Measurements from ENCODE around the gene GRIA2.
A peak's percentile ranks its signal among the peaks of the same experiment; 100 is the strongest.

Gene GRIA2

DNA sequence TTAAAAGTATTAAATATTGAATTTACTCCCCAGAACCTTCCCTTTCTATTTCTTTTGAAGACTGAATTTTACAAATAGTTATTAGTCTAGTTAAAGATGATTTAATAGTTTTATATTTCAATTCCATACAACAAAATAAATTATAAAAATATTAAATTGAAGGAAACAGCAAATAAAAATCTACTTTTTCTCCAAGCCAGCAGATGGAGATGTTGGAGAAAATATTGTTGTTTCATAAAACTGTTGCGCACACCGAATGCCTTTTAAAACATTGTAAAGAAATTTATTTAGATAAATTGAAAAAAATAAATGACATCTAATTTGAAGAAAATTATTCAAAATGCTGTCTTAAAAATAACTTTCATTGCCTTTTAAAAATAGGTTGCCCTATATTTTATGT lies 5.5 kb downstream of the GRIA2 start:
- no peak for DNase-seq (ENCODE audit: low spot score)
- H3K4me3 ChIP-seq (ENCODE audit: severe bottlenecking), result no peak overlapping the region
- H3K4me1 ChIP-seq (ENCODE audit: insufficient read depth, poor library complexity, severe bottlenecking), result no peaks in the 10 kb centered on the region
- H3K36me3 ChIP-seq (ENCODE audit: low read depth), result no peaks in the 10 kb centered on the region
- H3K9me3 ChIP-seq (ENCODE audit: severe bottlenecking), result no peaks in the 10 kb centered on the region
- TF ChIP-seq, protein P1, sequence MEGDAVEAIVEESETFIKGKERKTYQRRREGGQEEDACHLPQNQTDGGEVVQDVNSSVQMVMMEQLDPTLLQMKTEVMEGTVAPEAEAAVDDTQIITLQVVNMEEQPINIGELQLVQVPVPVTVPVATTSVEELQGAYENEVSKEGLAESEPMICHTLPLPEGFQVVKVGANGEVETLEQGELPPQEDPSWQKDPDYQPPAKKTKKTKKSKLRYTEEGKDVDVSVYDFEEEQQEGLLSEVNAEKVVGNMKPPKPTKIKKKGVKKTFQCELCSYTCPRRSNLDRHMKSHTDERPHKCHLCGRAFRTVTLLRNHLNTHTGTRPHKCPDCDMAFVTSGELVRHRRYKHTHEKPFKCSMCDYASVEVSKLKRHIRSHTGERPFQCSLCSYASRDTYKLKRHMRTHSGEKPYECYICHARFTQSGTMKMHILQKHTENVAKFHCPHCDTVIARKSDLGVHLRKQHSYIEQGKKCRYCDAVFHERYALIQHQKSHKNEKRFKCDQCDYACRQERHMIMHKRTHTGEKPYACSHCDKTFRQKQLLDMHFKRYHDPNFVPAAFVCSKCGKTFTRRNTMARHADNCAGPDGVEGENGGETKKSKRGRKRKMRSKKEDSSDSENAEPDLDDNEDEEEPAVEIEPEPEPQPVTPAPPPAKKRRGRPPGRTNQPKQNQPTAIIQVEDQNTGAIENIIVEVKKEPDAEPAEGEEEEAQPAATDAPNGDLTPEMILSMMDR (IDR thresholded peaks at IDR 0.05; ENCODE audit: poor library complexity, severe bottlenecking), result peak; percentile 7
- no peak for ATAC-seq (ENCODE audit: low read depth)
- peaks cover 43% of the 10 kb centered on the region for H3K27me3 ChIP-seq (ENCODE audit: insufficient read depth, poor library complexity, severe bottlenecking)
- no peak overlapping the region for H3K27ac ChIP-seq (ENCODE audit: poor library complexity, severe bottlenecking)

DNA sequence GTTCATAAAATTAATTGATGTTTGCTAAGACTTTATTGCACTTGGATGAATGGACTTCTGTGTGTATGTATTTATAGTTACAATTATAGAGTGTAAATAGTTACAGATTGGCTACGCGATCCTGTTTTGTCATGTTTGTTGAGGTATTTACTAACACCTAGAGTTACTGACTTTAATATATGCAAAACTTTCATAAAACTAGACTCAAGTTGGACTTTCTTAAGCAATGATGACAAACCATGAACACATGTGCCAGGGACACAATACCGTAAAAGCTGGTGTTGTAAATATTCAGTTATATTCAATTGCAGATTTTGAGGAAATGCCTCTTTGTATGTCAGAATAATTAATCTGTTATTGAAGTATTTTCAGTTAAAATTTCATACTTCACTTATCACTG lies 6.1 kb downstream of the GRIA2 start:
- Histone ChIP-seq H3K27ac (ENCODE audit: poor library complexity, severe bottlenecking) (no peak overlapping the region), H3K36me3 (ENCODE audit: low read depth) (no peaks in the 10 kb centered on the region), H3K4me1 (ENCODE audit: insufficient read depth, poor library complexity, severe bottlenecking) (no peaks in the 10 kb centered on the region), H3K9me3 (ENCODE audit: severe bottlenecking) (no peaks in the 10 kb centered on the region), H3K4me3 (ENCODE audit: severe bottlenecking) (no peak overlapping the region), H3K27me3 (ENCODE audit: insufficient read depth, poor library complexity, severe bottlenecking) (peaks cover 38% of the 10 kb centered on the region)
- DNase-seq (ENCODE audit: low spot score), result no peak
- TF ChIP-seq, protein P1 (IDR thresholded peaks at IDR 0.05; ENCODE audit: poor library complexity, severe bottlenecking), result no peak
- ATAC-seq (ENCODE audit: low read depth), result no peak

DNA sequence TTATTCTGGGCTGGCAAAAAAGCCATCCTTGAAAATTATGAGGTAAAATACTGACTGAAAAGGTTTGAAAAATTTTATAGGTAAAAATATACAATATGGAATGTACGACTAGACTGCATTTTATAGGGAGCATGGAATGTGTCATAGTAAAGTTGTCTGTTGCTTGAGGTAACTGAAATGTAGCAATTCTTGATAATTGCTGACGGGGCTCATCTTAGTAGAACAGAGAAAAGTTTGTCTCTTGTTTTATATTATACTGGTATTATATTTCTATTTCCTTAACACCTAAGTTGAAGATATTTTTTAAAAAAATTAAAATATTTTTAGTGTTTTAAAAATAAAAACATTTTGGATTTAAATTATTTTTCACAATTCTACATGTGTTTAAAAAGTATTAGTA lies 11.0 kb downstream of the GRIA2 start:
- DNase-seq (ENCODE audit: low spot score) (no peak), ATAC-seq (ENCODE audit: low read depth) (no peak)
- Histone ChIP-seq H3K27ac (ENCODE audit: poor library complexity, severe bottlenecking) (no peak overlapping the region), H3K36me3 (ENCODE audit: low read depth) (no peaks in the 10 kb centered on the region), H3K4me3 (ENCODE audit: severe bottlenecking) (no peak overlapping the region), H3K4me1 (ENCODE audit: insufficient read depth, poor library complexity, severe bottlenecking) (no peaks in the 10 kb centered on the region), H3K9me3 (ENCODE audit: severe bottlenecking) (no peaks in the 10 kb centered on the region), H3K27me3 (ENCODE audit: insufficient read depth, poor library complexity, severe bottlenecking) (peaks cover 6% of the 10 kb centered on the region)
- TF ChIP-seq, protein P1 (IDR thresholded peaks at IDR 0.05; ENCODE audit: poor library complexity, severe bottlenecking), result no peak

DNA sequence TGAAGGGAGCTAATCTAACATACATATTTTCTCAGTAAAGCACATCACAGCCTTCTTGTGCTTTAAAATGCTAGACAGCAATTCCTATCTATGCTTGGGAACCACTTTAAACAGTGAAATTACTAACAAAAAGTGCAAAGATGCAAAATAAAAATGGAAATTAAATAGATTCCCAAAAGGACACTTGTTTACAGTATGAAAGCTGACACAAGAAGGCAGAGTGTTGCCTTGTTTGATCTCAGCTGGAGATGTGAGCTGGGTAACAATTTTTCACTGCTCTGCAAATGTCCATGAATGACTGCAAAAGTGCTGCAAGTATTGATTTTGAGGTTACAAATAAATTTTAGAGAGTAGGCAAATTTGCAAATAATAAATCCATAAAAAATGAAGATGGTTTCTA lies 22.3 kb downstream of the GRIA2 start:
- TF ChIP-seq, protein P1 (IDR thresholded peaks at IDR 0.05; ENCODE audit: poor library complexity, severe bottlenecking), result no peak
- Histone ChIP-seq H3K36me3 (ENCODE audit: low read depth) (no peaks in the 10 kb centered on the region), H3K27me3 (ENCODE audit: insufficient read depth, poor library complexity, severe bottlenecking) (no peaks in the 10 kb centered on the region), H3K27ac (ENCODE audit: poor library complexity, severe bottlenecking) (no peak overlapping the region), H3K9me3 (ENCODE audit: severe bottlenecking) (no peaks in the 10 kb centered on the region), H3K4me3 (ENCODE audit: severe bottlenecking) (no peak overlapping the region), H3K4me1 (ENCODE audit: insufficient read depth, poor library complexity, severe bottlenecking) (no peaks in the 10 kb centered on the region)
- no peak for ATAC-seq (ENCODE audit: low read depth)
- DNase-seq (ENCODE audit: low spot score), result no peak

DNA sequence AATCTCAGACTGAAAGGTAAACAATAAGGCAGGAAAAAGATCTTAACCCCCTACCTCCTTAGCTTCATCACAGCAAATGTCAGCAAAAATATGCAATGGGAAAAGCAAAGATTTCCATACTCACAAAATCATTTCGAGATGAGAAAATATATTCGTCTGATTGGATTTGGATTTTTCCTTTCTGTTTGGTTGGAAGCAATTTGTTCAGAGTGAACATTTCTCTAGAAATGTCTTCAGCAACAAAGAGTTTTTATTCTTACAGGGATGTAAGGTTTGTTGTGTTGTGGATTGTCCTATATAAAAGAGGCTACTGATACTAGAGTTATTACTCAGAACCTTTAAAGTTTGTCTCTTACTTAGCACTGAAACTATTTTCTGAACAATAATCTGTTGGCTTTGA lies 23.8 kb downstream of the GRIA2 start:
- Histone ChIP-seq H3K4me1 (ENCODE audit: insufficient read depth, poor library complexity, severe bottlenecking) (no peaks in the 10 kb centered on the region), H3K36me3 (ENCODE audit: low read depth) (no peaks in the 10 kb centered on the region), H3K9me3 (ENCODE audit: severe bottlenecking) (no peaks in the 10 kb centered on the region), H3K4me3 (ENCODE audit: severe bottlenecking) (no peak overlapping the region), H3K27me3 (ENCODE audit: insufficient read depth, poor library complexity, severe bottlenecking) (no peaks in the 10 kb centered on the region), H3K27ac (ENCODE audit: poor library complexity, severe bottlenecking) (no peak overlapping the region)
- DNase-seq (ENCODE audit: low spot score), result no peak
- TF ChIP-seq, protein P1 (IDR thresholded peaks at IDR 0.05; ENCODE audit: poor library complexity, severe bottlenecking), result no peak
- ATAC-seq (ENCODE audit: low read depth), result no peak
